BJ (cell line): ENCODE data around the gene HIPK1. TPM values are rescaled to one million over a fixed set of nuclear protein-coding genes. Genes with fewer than 3 reads are reported as not detected.

Source experiments
- CTCF ChIA-PET: fragments of 350-600 bp; formaldehyde crosslinking; extraction: SDS; loops from one replicate; lab custom pipeline; 2021; ENCODE audit warnings: antibody characterized with exemption, inconsistent platforms; lab: Yijun Ruan, JAX
- POLR2A ChIA-PET: fragments of 300-600 bp; sonication (Branson Sonifier 250); formaldehyde crosslinking; extraction: SDS; loops from one replicate; lab custom pipeline; 2021; ENCODE audit warnings: antibody characterized with exemption; lab: Charles Lee
- DNase-seq: peaks from one replicate; pipeline ENCODE4 v3.0.0-alpha.2; 2011; ENCODE audit warnings: low read depth
- H3K27me3 ChIP-seq: 2 replicates; pipeline ENCODE4 v1.6.0; 2011; ENCODE audit warnings: low read length; ENCODE audit not compliant: control insufficient read depth, insufficient read depth
- H3K36me3 ChIP-seq: 2 replicates; pipeline ENCODE4 v1.5.1; 2011; ENCODE audit warnings: low read length; ENCODE audit not compliant: control insufficient read depth, insufficient read depth
- H3K4me3 ChIP-seq: 2 replicates; pipeline ENCODE4 v1.5.1; 2011; ENCODE audit warnings: low read depth, mild to moderate bottlenecking, control low read depth, low read length
- polyA plus RNA-seq: library from polyadenylated mRNA; depleted of rRNA; stranded (reverse); fragments of >200 nt; gene quantifications from 2 replicates; pipeline ENCODE4 v1.2.3, GENCODE V29; 2011
- TF ChIP-seq, protein P1 (sequence below): IDR thresholded peaks from 2 replicates; pipeline ENCODE4 v1.5.1; 2011; ENCODE audit warnings: low read depth, mild to moderate bottlenecking, control low read depth, inconsistent platforms, low read length, moderate library complexity; ENCODE audit not compliant: insufficient read depth

Gene HIPK1
- polyA plus RNA-seq, 1 experiment: 29.7 TPM

DNA sequence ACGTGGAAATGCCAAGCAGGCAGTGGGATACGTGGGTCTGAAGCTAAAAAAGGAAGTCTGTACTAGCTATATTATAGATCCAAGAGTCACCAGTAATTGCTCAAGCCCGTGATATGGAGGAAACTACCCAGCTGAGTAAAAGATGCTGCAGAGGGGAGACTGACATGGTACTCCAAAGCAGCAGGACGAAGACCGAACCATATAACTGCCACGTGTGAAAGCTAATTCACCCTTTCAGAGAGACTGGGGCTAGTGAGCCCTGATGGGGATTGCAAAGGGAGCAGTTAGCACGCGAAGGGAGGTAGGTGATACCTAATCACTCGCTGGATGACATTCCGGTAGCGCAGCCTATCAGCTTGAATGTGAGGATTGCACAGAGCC is 24.8 kb upstream of the HIPK1 start:
- TF ChIP-seq, protein P1, sequence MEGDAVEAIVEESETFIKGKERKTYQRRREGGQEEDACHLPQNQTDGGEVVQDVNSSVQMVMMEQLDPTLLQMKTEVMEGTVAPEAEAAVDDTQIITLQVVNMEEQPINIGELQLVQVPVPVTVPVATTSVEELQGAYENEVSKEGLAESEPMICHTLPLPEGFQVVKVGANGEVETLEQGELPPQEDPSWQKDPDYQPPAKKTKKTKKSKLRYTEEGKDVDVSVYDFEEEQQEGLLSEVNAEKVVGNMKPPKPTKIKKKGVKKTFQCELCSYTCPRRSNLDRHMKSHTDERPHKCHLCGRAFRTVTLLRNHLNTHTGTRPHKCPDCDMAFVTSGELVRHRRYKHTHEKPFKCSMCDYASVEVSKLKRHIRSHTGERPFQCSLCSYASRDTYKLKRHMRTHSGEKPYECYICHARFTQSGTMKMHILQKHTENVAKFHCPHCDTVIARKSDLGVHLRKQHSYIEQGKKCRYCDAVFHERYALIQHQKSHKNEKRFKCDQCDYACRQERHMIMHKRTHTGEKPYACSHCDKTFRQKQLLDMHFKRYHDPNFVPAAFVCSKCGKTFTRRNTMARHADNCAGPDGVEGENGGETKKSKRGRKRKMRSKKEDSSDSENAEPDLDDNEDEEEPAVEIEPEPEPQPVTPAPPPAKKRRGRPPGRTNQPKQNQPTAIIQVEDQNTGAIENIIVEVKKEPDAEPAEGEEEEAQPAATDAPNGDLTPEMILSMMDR: no peak
- H3K4me3 ChIP-seq: peak overlapping the region; percentile 51
- no peak for DNase-seq
- H3K36me3 ChIP-seq: no peaks in the 10 kb centered on the region; the same call in 1 of the 2 replicates
- H3K27me3 ChIP-seq: no peaks in the 10 kb centered on the region
- POLR2A ChIA-PET: interaction anchor here (0.8 to 1.3 kb wide), 2 partner anchors 18 to 25 kb away, joined by 3 to 5 read pairs; partner anchors contain the start of gene HIPK1
- CTCF ChIA-PET: interaction anchor here (0.5 to 3.8 kb wide), 11 partner anchors 14 to 378 kb away, joined by 3 to 20 read pairs (median 3); partner anchors contain the start of genes BCL2L15 and HIPK1

GRCh38 chr1:113904674-113905434 is 24.3 kb upstream of the HIPK1 start, which contains the start of the genes AP4B1 and DCLRE1B:
Gene AP4B1, minus strand, starts transcription at chr1:113904799. Its CDS starts 82 bp downstream, at chr1:113904717.
Gene DCLRE1B, plus strand, starts transcription at chr1:113905326. Its CDS starts 261 bp downstream, at chr1:113905587.
- TF ChIP-seq, protein P1: peak; percentile 80
- CTCF ChIA-PET: interaction anchor here (0.5 to 3.8 kb wide), 8 partner anchors 15 to 378 kb away, joined by 3 to 20 read pairs (median 4); partner anchors contain the start of genes BCL2L15 and HIPK1
- Histone ChIP-seq H3K27me3 (no peaks in the 10 kb centered on the region), H3K36me3 (no peaks in the 10 kb centered on the region; the same call in 1 of the 2 replicates), H3K4me3 (peak within 1 kb of the TSS; percentile 51)
- DNase-seq: peak; percentile 99
- POLR2A ChIA-PET: interaction anchor here (0.8 to 1.3 kb wide), 2 partner anchors 19 to 24 kb away, joined by 3 to 5 read pairs; partner anchors contain the start of gene HIPK1

GRCh38 chr1:113905435-113905861 is 23.7 kb upstream of the HIPK1 start:
- H3K4me3 ChIP-seq: peak overlapping the region; percentile 51
- POLR2A ChIA-PET: interaction anchor here (1.3 kb wide), 1 partner anchor 23 kb away, joined by 5 read pairs; the partner anchor contains the start of gene HIPK1
- H3K27me3 ChIP-seq: no peaks in the 10 kb centered on the region
- CTCF ChIA-PET: interaction anchor here (3.5 to 3.8 kb wide), 2 partner anchors 25 to 70 kb away, joined by 17 to 20 read pairs; partner anchors contain the start of gene HIPK1
- no peaks in the 10 kb centered on the region; the same call in 1 of the 2 replicates for H3K36me3 ChIP-seq
- TF ChIP-seq, protein P1: no peak
- DNase-seq: no peak

DNA sequence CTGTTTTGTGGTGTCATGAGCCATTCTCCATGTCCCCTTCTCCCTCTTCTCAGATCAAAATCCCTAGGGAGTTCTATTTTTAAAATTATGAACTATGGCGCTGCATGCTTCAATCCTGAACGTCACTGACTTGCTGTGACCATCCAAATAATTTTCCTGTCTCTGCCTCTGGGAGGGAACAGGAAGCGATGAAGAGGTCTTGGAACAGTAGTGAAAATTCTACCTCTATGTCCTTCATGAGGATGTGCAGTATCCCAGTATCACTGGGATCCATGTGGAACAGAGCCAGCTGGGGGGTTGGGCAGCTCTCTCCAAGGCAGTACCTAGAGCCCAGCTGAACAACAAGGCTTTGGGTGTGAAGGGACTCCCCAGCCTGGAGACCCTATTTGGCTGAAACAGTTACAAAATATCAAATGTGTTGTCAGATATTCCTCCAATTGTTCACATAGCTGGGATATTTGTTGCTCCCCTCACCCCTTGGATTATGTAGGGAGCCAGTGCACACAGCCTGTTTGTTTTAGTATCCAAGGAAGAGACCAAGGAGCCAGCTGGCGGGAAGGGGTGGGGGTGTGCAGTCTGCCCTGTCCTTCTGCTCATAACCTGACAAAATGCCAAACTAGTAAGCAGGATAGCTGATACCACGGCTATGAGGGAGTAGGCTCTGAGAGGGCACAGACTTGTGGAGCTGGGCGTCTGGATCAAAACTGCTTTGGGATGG is 16.4 kb upstream of the HIPK1 start:
- Histone ChIP-seq H3K4me3 (no peak overlapping the region), H3K27me3 (no peaks in the 10 kb centered on the region), H3K36me3 (peaks cover 5% of the 10 kb centered on the region)
- TF ChIP-seq, protein P1: no peak
- CTCF ChIA-PET: interaction anchor here (0.6 to 1.3 kb wide), 3 partner anchors 16 to 125 kb away, joined by 3 to 4 read pairs (median 4); partner anchors contain the start of gene HIPK1
- POLR2A ChIA-PET: interaction anchor here (0.6 kb wide), 2 partner anchors 105 to 258 kb away, joined by 3 to 9 read pairs; no protein-coding TSS in a partner anchor
- DNase-seq: no peak
